Embryonic facial prominence (tissue), 1 donor: ENCODE data around the gene TPBG.

ENCODE experiments used
- DNase-seq: peaks from one replicate; pipeline ENCODE4 v3.0.0-alpha.2; 2016; ENCODE audit errors: extremely low spot score

TPBG gene, protein sequence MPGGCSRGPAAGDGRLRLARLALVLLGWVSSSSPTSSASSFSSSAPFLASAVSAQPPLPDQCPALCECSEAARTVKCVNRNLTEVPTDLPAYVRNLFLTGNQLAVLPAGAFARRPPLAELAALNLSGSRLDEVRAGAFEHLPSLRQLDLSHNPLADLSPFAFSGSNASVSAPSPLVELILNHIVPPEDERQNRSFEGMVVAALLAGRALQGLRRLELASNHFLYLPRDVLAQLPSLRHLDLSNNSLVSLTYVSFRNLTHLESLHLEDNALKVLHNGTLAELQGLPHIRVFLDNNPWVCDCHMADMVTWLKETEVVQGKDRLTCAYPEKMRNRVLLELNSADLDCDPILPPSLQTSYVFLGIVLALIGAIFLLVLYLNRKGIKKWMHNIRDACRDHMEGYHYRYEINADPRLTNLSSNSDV

DNA sequence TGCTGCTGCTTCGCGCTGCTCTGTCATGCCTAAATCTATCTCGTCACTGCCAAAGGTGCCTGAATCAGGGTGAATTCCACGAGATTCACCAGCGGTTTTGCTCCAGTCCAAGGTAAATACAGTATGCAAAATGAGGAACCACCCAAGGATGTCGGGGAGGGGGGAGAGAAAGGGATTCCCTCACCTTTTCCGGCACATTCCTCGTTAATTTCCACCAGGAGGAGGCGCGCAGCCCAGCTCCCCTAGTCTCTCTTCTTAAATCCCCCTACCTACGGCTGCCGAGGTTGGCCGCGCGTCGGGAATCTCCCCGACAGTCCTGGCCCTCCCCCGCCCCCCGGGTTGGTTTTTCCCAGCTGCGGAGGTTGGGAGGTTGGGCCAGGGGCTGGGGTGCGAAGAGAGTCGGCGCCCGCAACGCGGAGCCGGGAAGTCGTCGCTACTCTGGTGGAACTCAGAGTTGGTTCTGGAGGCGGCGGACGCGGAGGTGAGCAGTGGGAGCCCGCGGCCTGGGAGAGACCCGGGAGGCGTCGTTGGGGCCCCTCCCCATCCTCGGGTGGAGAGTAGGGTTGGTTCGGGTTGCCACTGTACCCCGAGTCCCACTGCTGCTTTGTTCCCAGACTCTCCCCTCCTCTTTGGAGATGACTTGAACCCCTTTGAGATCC is at the start of gene TPBG:
TSS of gene TPBG (plus strand) at position 390 of the 659 bp plus-strand sequence. CDS start 1,145 bp downstream, outside the sequence.
- peak; percentile 69 for DNase-seq

DNA sequence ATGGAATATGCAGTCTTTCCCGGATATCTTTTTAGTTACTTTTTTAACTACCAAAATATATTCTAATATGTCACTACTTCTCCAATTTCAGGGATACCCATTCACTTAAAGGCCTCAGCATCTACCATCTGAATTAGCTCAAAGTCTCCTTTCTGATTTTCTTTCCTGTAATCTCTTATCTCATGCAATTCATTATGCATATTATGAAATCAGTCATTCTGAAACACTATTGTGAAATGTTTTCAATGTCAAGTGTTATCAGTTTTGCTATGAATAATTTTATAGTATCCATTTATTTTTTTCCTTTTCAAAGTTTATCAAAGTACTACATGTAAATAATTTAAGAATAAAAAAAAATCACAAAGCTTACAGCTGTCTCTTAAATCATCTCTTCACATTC is 41.2 kb upstream of the TPBG start:
- no peak for DNase-seq

DNA sequence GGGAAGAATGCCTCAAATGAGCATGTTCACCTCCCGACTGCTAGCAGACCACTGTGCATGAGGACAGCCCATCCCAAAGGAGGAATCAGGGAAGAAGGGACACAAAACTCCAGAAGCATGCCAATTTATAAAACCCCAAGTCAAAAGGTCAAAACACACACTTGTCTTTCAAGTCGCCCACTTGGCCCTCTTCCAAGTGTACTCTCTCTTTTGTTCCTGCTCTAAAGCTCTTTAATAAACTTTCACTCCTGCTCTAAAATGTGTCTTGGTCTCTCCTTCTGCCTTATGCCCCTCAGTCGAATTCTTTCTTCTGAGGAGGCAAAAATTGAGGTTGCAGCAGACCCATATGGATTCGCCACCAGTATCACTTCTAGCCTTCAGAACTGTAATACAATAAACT is 33.9 kb upstream of the TPBG start:
- no peak for DNase-seq

DNA sequence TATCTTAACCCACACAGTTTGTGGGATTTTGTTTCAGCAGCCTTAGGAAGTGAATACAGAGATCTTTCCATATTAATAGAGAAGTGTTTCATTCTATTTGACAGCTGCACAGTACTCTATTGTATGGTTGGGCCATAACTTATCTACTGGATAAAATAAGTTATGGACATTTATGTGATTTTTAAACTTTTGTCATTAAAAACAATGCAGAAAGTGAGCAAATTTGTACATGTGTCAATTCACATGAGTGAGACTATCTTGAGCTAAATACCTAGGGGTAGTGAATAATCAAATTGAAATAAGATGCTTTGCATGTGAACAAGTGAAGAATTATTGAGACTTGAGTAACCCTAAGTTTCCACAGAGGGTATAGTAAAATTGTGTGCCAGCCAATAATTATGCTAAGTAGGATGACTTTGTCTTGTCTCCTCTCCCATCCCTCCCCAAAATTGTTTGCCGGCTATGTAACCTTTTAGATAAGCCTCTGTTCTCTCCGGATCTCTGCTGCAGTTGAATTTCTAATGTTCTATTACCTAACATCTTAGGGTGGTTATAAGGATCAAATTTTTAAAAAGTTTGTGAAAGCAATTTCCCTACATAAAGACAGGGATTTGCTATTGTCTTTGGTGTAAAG is 33.3 kb upstream of the TPBG start:
- DNase-seq: no peak

DNA sequence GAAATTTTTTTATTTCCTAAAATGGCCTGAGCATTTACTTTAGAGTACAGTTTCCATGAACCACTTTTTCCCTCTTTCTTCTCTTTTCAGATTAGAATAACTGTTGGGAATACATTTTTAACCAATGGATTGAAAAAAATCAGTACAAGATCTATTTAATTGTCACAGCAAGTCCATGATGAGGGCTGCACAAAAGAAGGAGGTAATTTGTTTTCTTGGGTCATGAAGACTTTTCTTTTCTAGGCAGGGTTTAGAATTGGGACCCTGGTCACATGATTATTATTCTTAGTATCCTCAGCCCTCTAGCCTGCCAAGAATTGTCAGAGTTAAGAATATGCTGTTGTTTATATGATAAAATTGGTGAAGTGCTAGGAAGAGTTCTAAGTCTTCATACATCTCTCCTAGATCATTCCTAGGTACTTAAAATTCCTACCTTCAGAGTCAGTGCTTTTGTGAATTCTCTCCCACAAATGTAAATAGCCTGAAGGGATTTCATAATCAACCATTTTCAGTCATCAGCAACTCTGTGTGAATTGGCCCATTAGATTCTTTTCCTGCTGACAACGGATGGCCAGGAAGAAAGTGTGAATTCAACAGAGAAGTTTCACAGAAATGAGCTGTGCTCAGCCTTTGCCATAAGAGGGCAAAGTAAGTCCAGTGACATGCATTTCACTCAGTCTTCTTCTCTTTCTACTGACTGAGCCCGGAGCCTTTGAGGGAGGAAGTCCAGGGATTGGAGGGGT is 32.4 kb upstream of the TPBG start:
- no peak for DNase-seq

DNA sequence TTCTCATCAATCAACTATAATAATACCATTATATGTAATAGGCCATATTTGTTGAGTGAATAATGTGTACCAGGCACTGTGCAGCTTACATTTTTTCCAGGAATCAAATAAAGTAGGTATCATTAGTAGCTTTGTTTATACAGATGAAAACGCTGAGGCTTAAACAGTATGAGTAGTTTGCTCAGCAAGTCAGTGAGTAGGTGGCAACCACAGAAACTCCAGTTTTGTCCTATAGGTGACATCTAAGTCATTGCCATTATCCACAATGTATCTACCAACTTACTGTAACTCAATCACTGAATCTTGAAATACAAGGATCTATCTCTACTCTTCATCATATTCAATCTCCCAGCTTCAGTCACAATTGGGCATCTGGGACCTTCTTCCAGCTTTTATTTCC is 29.8 kb upstream of the TPBG start:
- no peak for DNase-seq

DNA sequence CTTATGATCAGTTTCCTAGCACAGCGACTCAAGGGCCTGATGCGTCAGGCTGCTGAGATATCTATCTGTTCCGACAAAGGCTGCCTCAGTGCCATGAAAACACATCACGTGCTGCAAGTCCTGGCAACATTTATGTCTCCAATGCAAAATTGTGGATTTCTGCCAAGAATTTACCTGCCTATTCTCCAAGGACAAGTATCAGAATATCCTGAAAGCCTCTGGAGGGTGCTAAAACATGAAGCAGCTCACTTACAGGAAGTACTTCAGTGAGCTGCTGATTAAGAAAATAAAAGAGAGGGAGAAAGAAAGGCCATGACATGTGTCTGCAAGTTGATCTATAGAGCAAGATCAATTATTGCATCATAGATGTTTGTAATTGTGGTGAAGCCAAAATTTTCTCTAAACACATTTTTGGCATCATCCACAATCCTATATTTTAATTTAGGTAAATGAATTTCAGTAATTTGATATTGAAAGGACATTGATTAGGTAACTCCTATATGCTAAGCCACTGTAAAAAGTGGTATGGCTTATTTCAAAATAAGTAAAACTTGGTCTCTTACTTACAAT is 25.8 kb upstream of the TPBG start:
- no peak for DNase-seq

DNA sequence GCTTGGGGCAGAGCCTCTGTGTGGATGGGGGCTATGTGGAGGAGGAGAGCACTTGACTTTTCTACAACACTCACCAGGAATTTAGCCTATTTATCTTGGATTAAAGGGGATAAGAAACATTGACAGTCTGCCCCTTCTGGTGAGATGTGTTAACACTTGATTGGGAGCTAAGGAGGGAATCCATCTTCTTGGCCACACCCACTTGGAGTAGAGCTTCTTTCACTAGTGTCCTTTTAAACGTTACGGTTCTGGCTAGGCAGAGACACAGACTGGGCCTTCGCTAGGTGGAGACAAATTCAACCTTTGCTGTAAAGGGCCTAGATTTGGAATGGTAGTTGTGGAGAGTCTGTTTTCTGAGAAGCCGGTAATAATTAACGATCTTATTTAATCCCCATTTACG is 15.5 kb upstream of the TPBG start:
- no peak for DNase-seq

DNA sequence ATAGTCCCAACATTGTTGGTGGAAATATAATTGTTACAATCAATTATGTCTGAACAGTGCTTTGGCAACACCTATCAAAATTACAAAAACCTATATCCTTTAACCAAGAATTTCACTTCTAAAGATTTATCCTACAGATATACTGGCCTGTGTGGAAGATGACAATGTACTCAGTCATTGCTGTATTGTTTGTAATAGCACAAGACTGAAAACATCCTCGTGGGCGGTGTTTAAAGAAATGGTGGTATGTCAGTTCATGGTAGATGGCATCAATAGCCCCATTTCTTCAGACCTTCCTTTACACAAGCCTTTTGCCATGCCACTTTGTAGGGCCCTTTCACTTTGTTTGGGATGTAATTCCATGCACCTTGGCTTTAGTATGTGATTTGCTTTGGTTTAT is 9.8 kb upstream of the TPBG start:
- no peak for DNase-seq

DNA sequence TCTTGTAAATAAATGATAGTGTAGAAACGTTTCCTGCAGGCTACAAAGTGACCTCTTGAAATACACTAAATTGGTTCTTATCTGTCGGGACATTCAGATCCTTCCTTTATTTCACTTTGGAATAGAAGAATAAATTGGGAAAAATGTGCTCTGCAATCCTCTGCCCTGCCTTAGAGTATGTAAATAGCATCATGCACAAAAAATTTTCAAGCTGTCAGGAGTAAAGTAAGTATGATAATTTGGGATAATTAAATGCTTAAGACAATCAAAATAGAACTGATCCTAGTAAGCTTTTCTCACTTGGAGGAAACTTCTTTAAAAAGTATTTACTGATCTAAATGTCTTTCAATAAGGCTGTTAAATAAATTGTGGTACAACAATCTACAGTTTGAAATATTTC is 3.1 kb upstream of the TPBG start:
- no peak for DNase-seq

DNA sequence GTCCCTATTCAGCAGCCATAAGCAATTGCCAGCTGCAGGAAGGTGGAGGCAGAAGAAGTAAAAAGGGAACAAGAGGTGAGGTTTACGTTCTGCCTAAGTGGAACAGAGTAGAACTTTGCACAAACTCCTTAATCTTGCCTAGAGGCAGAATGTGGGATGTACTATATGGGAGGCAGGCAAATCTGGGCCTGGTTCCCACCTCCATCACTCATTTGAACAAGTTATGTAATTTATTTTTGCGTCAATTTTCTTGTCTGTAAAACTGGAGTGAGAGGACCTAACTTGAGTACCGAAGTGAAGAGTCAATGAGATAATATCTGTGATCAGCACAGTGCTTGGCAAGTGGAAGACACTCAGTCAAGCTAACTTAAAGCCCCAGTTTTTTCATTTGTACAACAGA is 2.0 kb upstream of the TPBG start:
- DNase-seq: no peak

DNA sequence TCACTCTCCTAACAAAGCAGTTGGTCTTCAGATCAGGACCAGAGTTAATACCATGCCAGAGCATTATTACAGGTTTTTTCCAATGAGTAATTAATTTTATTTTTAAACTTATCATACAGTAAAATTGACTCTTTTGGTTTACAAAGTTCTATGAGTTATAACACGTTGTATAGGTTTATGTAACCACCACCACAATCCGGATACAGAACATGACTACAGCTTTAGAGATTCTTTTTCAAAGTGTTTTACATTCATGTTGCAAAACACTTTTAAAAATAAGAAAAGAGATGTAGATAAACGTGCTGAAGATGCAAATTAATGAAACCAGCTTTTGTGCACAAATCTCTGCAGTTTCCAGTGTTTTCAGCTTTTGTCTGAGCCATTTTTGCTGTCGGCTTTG is 1.5 kb upstream of the TPBG start:
- DNase-seq: no peak

DNA sequence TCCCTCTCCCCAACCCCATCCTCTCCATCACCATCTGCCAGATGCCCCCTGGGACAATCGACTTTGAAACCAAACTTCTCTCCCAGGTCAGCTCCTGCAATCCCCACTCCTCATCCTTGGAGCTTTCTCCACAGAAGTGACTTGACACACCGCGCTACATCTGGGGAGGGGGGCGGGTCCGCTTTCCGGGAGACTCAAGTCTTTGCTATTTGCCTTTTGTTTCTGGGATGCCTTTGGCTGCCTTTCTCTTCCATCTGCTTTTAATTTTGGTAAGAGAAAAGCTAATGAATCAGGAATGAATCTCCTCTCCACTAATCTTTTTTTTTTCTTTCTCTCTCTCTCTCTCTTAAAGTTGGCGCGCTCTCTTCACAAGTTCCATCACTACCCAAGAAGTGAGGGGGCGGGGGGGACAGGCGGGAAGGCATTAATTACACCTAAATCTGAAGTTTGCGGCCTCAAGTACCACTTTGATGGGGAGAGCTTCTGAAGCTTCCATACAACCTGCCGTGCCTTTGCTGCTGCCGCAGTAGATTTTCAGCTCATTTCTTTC is 664 bp upstream of the TPBG start:
- DNase-seq: peak; percentile 64

DNA sequence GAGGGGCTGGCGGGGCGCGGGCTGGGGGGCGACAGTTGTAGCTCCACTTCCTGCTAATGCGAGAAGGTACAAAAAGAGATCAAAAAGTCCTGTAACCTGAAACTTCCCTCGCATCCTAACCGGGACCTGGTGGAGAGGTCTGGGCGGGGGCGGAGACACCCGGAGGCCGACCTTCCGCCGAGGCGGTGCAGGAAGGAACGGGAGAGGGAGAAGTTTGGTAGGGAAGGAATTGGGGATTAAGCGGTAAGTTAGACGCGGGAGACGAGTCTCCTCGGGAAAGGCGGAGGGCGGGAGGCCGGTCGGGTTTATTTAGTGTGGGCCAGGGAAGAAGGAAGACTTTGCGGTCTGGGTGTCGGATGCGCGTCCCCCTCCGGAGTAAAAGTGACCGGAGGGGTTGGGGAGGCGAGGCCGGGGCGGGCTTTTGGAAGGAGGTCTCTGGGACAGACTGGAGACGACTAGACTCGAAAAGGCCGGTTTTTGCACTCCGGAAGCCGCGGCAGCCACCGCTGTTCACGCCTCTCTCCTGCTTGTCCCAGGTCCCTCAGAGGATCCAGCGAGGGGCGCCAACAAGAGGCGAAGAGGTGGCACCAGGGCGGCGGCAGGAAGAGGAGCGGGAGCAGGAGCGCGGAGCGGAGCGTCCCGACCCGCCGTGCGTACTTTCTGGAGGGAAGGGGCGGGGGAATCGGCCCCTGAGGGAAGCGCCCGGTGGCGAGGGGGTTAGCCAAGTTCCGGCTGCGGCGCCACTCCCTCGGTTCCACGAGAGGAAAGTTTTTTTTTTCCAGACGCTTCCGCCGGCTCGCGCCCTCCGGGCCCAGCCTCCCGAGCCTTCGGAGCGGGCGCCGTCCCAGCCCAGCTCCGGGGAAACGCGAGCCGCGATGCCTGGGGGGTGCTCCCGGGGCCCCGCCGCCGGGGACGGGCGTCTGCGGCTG is 734 bp downstream of the TPBG start:
- peak; percentile 49 for DNase-seq

DNA sequence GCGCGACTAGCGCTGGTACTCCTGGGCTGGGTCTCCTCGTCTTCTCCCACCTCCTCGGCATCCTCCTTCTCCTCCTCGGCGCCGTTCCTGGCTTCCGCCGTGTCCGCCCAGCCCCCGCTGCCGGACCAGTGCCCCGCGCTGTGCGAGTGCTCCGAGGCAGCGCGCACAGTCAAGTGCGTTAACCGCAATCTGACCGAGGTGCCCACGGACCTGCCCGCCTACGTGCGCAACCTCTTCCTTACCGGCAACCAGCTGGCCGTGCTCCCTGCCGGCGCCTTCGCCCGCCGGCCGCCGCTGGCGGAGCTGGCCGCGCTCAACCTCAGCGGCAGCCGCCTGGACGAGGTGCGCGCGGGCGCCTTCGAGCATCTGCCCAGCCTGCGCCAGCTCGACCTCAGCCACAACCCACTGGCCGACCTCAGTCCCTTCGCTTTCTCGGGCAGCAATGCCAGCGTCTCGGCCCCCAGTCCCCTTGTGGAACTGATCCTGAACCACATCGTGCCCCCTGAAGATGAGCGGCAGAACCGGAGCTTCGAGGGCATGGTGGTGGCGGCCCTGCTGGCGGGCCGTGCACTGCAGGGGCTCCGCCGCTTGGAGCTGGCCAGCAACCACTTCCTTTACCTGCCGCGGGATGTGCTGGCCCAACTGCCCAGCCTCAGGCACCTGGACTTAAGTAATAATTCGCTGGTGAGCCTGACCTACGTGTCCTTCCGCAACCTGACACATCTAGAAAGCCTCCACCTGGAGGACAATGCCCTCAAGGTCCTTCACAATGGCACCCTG is 1.6 kb downstream of the TPBG start:
- DNase-seq: no peak

DNA sequence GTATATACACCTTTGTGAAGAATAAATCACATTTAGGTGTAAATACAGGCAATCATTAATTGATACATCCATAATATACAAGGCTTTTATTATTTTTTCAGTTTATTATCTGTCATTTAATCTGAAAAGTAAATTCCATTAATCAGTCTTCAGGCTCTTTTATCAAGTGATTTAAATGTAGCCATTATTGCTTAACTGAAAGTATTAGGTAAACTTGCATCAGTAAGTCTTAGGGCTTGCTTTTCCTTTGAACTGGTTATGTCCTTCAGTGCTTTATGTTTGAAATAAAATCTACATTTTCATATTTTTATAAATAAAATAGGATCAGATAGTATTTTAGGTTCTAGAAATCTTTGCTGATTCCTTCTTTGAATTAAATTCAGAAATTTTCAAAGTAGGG is 4.1 kb downstream of the TPBG start:
- no peak for DNase-seq

DNA sequence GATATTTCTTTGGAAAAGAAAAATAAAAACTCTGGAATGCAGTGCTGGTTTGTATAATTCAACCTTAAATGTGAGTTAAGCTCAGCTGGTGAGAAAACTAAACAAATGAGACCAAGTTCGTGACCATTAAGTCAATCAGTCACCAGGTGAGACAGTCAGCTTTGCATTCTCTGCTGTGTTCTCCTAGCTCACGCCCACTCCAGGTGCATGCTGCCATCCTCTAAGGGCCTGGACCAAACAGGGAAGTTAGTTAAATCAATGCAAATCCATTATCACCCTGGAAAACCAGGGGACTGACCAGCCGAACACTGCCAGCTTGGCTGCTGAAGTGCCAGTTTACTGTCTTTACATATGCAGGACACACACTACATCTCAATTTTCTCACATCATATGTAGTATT is 7.2 kb downstream of the TPBG start:
- no peak for DNase-seq

DNA sequence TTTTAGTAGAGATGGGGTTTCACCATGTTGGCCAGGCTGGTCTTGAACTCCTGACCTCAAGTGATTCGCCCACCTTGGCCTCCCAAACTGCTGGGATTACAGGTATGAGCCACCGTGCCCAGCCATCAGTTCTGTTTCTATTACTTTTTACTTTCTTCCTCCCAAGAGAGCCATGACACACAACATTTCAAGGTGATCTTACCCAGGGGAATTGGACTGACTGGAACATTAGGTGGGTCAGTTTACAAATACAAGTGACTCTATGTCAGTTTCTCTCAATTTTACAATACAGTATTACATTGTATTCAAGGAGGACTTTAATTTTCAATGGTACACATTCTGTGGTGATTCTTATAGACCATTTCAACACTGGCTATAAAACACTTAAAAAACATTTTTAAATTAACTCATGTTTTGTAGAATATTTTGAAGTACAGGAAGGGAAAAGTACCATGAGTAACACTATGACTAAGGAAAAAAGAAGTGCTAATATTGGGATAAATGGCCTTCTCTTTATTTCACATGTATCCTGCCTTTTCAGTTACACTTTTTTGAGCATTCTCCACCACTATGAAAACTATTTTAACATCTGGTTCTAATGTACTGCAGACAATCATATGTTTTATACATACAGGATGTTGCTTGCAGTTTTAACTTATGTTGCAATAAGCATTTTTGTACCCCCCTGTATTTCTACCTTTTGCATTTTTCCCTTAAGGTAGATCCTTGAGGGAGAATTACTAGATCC is 8.4 kb downstream of the TPBG start:
- DNase-seq: peak; percentile 24

DNA sequence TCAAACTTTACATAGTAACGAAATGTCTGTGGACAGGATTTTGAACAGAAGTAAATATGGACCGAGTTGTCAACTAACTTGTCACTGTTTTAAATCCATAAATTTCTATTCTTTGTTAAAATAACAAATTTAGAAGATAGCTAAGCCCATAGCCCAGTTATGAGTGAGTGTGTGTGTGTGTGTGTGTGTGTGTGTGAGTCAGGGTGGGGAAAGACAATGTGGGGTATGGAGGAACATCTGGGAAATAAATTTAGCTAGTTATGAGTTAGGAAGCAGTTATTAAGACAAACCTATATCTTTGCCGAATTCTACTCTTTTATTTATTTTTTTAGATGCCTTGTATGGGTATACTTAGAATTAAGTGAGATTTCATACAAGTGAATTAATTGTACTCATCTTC is 9.0 kb downstream of the TPBG start:
- DNase-seq: no peak
